Measurements from ENCODE around the gene WDFY2.

DNA sequence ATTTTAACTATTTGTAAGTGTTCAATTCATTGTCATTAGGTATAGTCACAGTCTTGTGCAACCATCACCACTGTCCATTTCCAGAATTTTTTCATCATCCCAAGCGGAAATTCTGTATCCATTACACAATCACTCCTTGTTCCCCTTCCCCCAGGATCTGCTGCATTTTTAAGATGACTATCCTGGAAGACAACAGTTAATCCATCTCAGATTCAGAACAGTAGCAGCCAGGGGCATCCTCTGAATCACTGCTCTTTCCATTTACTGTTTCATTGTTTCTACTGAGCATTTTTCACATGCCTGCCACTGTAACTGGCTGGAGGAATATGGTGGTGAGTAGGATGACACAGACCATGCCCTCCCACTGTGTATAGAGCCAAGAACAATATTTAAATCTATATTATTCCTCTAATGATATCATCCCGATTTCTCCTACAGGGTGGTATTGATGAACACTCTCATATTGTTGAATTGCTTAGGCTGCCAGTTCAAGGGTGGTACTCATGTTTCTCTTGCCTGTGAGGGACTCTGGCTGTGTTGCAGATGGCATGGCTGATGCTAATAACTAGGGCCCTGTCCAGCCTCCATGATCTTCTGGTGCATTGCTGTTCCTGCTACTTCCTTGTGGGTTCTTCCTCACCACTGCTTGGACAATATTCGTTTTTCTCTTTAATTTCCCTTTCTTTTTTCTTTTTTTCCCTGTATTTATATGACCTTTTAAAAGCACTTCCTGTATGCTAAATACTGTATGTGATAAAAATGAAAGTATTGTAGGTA is 59.0 kb downstream of the WDFY2 start:
- TF ChIP-seq CTCF (IDR thresholded peaks at IDR 0.05; ENCODE audit: insufficient read depth, low read length, poor library complexity, severe bottlenecking): no peak
- TF ChIP-seq EZH2phosphoT487 (conservative IDR thresholded peaks at IDR 0.05; ENCODE audit: low read length): no peak
